Mammary epithelial cell (primary cell): ENCODE measurements around the gene PWP1.

Experiments
- EZH2 ChIP-seq: IDR thresholded peaks from 2 replicates; pipeline ENCODE4 v1.6.1; 2012; ENCODE audit warnings: low read length, inconsistent platforms, borderline replicate concordance
- TF ChIP-seq, protein P1 (sequence below), 2 donors: IDR thresholded peaks in 1 of 2; conservative IDR thresholded peaks in 1 of 2; 2 replicates each; pipeline ENCODE4 v1.5.1; 2011 to 2012; ENCODE audit warnings: inconsistent platforms in 2 of 2, low read length in 2 of 2, mild to moderate bottlenecking in 2 of 2, control low read depth in 1 of 2, low read depth in 1 of 2; ENCODE audit not compliant: insufficient read depth in 1 of 2; ENCODE audit errors: extremely low read depth in 1 of 2

GRCh38 chr12:107657621-107658020 is 28.0 kb upstream of the PWP1 start:
- TF ChIP-seq, protein P1, sequence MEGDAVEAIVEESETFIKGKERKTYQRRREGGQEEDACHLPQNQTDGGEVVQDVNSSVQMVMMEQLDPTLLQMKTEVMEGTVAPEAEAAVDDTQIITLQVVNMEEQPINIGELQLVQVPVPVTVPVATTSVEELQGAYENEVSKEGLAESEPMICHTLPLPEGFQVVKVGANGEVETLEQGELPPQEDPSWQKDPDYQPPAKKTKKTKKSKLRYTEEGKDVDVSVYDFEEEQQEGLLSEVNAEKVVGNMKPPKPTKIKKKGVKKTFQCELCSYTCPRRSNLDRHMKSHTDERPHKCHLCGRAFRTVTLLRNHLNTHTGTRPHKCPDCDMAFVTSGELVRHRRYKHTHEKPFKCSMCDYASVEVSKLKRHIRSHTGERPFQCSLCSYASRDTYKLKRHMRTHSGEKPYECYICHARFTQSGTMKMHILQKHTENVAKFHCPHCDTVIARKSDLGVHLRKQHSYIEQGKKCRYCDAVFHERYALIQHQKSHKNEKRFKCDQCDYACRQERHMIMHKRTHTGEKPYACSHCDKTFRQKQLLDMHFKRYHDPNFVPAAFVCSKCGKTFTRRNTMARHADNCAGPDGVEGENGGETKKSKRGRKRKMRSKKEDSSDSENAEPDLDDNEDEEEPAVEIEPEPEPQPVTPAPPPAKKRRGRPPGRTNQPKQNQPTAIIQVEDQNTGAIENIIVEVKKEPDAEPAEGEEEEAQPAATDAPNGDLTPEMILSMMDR (conservative IDR thresholded peaks at IDR 0.05 in 1 of 2, IDR thresholded peaks at IDR 0.05 in 1 of 2; ENCODE audit: extremely low read depth in 1 of 2, insufficient read depth in 1 of 2, low read depth in 1 of 2, low read length in 2 of 2): no peak
- no peak for TF ChIP-seq EZH2
